GM12878 (cell line): ENCODE results near the gene AZGP1. TPM values are rescaled to one million over a fixed set of nuclear protein-coding genes. Genes with fewer than 3 reads are reported as not detected.
"Not testable (repeated sequence)": the region's sequence is repeated elsewhere in the genome, so short reads cannot be mapped to it uniquely, and the experiment has no call there.

Source experiments
- ATAC-seq: fragments of 200-7000 bp; cut with Tn5 transposase; 3 replicates; pipeline ENCODE4 v1.9.1; 2020; ENCODE audit warnings: mild to moderate bottlenecking, moderate library complexity
- BruUV-seq: library from RNA; stranded (reverse); fragments of 400-500 nt; replicated peaks from 2 replicates; lab custom pipeline; 2021; lab: Mats Ljungman, UMichigan
- CTCF ChIA-PET: fragments of 300-600 bp; sonication (Branson Sonifier 250); formaldehyde crosslinking; extraction: SDS; loops from one replicate; lab custom pipeline; 2021; ENCODE audit warnings: inconsistent platforms; lab: Yijun Ruan, JAX
- POLR2A ChIA-PET: fragments of 350-600 bp; formaldehyde crosslinking; extraction: SDS; loops from one replicate; lab custom pipeline; 2021; ENCODE audit warnings: inconsistent platforms; lab: Charles Lee
- RAD21 ChIA-PET: fragments of 300-600 bp; sonication (Branson Sonifier 250); formaldehyde crosslinking; loops from one replicate; lab custom pipeline; 2023; ENCODE audit warnings: antibody characterized with exemption; ENCODE audit not compliant: unreplicated experiment; lab: Charles Lee
- SMC1A ChIA-PET: fragments of 300-600 bp; sonication (Branson Sonifier 250); formaldehyde crosslinking; loops from one replicate; lab custom pipeline; 2023; ENCODE audit not compliant: unreplicated experiment, uncharacterized antibody; lab: Charles Lee
- DNase-seq: peaks from one replicate; pipeline ENCODE4 v3.0.0-alpha.2; 2011; ENCODE audit warnings: low read depth, low spot score
- FAIRE-seq: peaks from 3 replicates; lab custom pipeline; 2011; peaks lifted over from hg19 to GRCh38; lab: Jason Lieb, UNC
- H2AFZ ChIP-seq: 2 replicates; pipeline ENCODE4 v1.6.0; 2011; ENCODE audit warnings: low read depth, low read length, control low read depth; ENCODE audit not compliant: control insufficient read depth
- H3K27ac ChIP-seq: 2 replicates; pipeline ENCODE4 v1.5.1; 2011; ENCODE audit warnings: control low read depth; ENCODE audit not compliant: control insufficient read depth, insufficient read depth
- H3K27me3 ChIP-seq, 2 experiments: replicated peaks in 1 of 2; 2 replicates each; pipeline versions ENCODE4 v1.6.0 to v1.6.1; 2011; ENCODE audit warnings: low read length in 1 of 2; ENCODE audit not compliant: control insufficient read depth in 2 of 2, insufficient read depth in 2 of 2
- H3K36me3 ChIP-seq, 2 experiments: 2 replicates each; pipeline ENCODE4 v1.5.1; 2011; ENCODE audit warnings: low read length in 1 of 2; ENCODE audit not compliant: control insufficient read depth in 2 of 2, insufficient read depth in 2 of 2
- H3K4me1 ChIP-seq: 2 replicates; pipeline ENCODE4 v1.6.1; 2011; ENCODE audit warnings: mild to moderate bottlenecking, low read length, moderate library complexity, mixed read lengths; ENCODE audit not compliant: control insufficient read depth, insufficient read depth
- H3K4me2 ChIP-seq: 2 replicates; pipeline ENCODE4 v1.6.0; 2011; ENCODE audit warnings: control low read depth; ENCODE audit not compliant: control insufficient read depth, insufficient read depth
- H3K4me3 ChIP-seq: fragments of 200-600 bp; sonication (generic); 2 replicates; pipeline ENCODE4 v1.5.1; 2016
- H3K79me2 ChIP-seq: 2 replicates; pipeline ENCODE4 v1.6.0; 2011; ENCODE audit warnings: low read length; ENCODE audit not compliant: control insufficient read depth, insufficient read depth
- H3K9ac ChIP-seq: 2 replicates; pipeline ENCODE4 v1.8.0; 2011; ENCODE audit warnings: low read length, control low read depth, mixed read lengths; ENCODE audit not compliant: control insufficient read depth, insufficient read depth
- H3K9me3 ChIP-seq: replicated peaks from 3 replicates; pipeline ENCODE4 v1.5.1; 2011; ENCODE audit warnings: mild to moderate bottlenecking, low read length; ENCODE audit not compliant: control insufficient read depth, insufficient read depth
- H4K20me1 ChIP-seq: 2 replicates; pipeline ENCODE4 v1.6.0; 2011; ENCODE audit not compliant: control insufficient read depth, insufficient read depth
- WGBS: methylation state at CpG from one replicate; pipeline ENCODE4 v1.1.6; 2016; ENCODE audit warnings: low lambda C conversion rate; ENCODE audit not compliant: insufficient replicate concordance, insufficient coverage; ENCODE audit errors: missing lambda C conversion rate; 5-methylcytosine and 5-hydroxymethylcytosine counted together
- in situ Hi-C: fragments of 300-500 bp; cut with MboI; formaldehyde crosslinking; loops from 9 replicates; pipeline ENCODE4 v1.14.3; 2018; ENCODE audit warnings: mixed read lengths
- intact Hi-C: fragments of 100-400 bp; cut with micrococcal nuclease; formaldehyde crosslinking; loops from one replicate; pipeline ENCODE4 v1.14.2; 2022; ENCODE audit not compliant: unreplicated experiment
- polyA plus RNA-seq, 11 experiments: library from polyadenylated mRNA; depleted of rRNA in 4 of 11; unstranded in 6 of 11; stranded (reverse) in 5 of 11; fragments of >200 nt; fragmentation: Nextera tagmentation in 4 of 11; fragmentation: Illumina TruSeq in 1 of 11; extraction: Ambion mirVana in 4 of 11; extraction: Trizol in 1 of 11; gene quantifications; 1 replicate in 1 of 11; 2 replicates in 10 of 11; pipeline versions ENCODE4 v1.2.1 to v1.2.3, GENCODE V29; 2011 to 2016; ENCODE audit warnings: inconsistent platforms in 2 of 11, missing spikeins in 2 of 11, low read depth in 1 of 11
- total RNA-seq, 4 experiments: library from RNA; depleted of rRNA in 3 of 4; stranded (reverse); fragments of >200 nt in 3 of 4; fragmentation: Illumina TruSeq in 1 of 4; extraction: Trizol in 1 of 4; gene quantifications; 2 replicates each; pipeline versions ENCODE4 v1.2.1 to v1.2.3, GENCODE V29; 2013 to 2021

AZGP1 gene
- total and polyA plus RNA-seq, 10 of the 15 experiments (the other 5 are each of a cell fraction or from before 2014, with no cell fraction given): 0.18 to 0.64 (median 0.29) TPM; not detected in 5

- H3K79me2 ChIP-seq, H3K27me3 ChIP-seq, H3K27ac ChIP-seq, in situ Hi-C loops, H4K20me1 ChIP-seq, H3K4me2 ChIP-seq, DNase-seq, H3K9me3 ChIP-seq, H3K4me3 ChIP-seq, RAD21 ChIA-PET, H3K4me1 ChIP-seq, SMC1A ChIA-PET, H3K9ac ChIP-seq, POLR2A ChIA-PET, H3K36me3 ChIP-seq, ATAC-seq, BruUV-seq, H2AFZ ChIP-seq, FAIRE-seq, intact Hi-C loops: not testable (repeated sequence)
- WGBS: 86% methylated on average over 1 of the region's 4 CpGs
- CTCF ChIA-PET: interaction anchor here (1.2 kb wide), 1 partner anchor 27 kb away, joined by 4 read pairs; no protein-coding TSS in a partner anchor
These were observed 23.2 kb downstream of the AZGP1 start for GRCh38 chr7:99952649-99953048.

- 82% methylated on average over 6 of the region's 6 CpGs for WGBS
- H3K9ac ChIP-seq, DNase-seq, BruUV-seq, ATAC-seq, SMC1A ChIA-PET, H3K79me2 ChIP-seq, H3K36me3 ChIP-seq, H4K20me1 ChIP-seq, in situ Hi-C loops, RAD21 ChIA-PET, H3K4me2 ChIP-seq, H2AFZ ChIP-seq, H3K4me3 ChIP-seq, intact Hi-C loops, H3K27me3 ChIP-seq, H3K4me1 ChIP-seq, H3K27ac ChIP-seq, FAIRE-seq, H3K9me3 ChIP-seq: not testable (repeated sequence)
- POLR2A ChIA-PET: interaction anchor here (0.6 kb wide), 1 partner anchor 189 kb away, joined by 6 read pairs; no protein-coding TSS in a partner anchor
- CTCF ChIA-PET: interaction anchor here (1.1 to 1.7 kb wide), 3 partner anchors 12 to 95 kb away, joined by 3 to 4 read pairs (median 3); partner anchors contain the start of gene TRIM4
These were observed 25.0 kb downstream of the AZGP1 start for GRCh38 chr7:99950819-99951218.
